ENCODE results near the gene TNNT1. TPM values are rescaled to one million over a fixed set of nuclear protein-coding genes. Genes with fewer than 3 reads are reported as not detected.

The TNNT1 gene
- polyA plus RNA-seq, 1 of the 3 experiments (the other 2 are of a cell fraction) = 39.5 TPM

DNA sequence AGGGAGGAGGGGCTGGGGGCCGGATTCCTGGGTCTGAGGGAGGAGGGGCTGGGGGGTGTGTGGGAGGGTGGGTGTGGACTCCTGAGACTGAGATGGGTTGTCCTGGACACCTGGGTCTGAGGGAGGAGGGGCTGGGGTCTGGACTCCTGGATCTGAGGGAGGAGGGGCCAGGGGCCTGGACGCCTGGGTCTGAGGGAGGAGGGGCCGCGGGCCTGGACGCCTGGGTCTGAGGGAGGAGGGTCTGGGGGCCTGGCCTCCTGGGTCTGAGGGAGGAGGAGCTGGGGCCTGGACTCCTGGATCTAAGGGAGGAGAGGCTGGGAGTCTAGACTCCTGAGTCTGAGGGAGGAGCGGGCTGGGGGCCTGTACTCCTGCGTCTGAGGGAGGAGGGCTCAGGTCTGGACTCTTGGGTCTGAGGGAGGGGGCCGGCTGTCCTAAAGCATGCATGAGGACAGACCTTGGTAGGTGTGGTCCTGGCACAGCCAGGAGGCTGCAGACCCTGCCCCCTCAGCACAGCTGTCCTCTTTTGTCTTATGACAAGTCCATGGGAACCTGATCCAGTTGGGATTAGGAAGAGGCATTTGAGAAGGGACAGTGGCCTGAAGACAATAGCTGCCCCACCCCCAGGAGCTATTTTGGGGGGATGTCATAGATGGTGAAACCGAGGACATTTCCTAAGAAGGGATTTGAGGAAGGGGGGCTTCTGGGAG lies 1.3 kb downstream of the TNNT1 start (continued):
- TF ChIP-seq REST (IDR thresholded peaks at IDR 0.05; ENCODE audit: low read depth, low read length) (no peak), CHD2 (IDR thresholded peaks at IDR 0.05; ENCODE audit: low read length, partially characterized antibody) (no peak), JUND (IDR thresholded peaks at IDR 0.05) (no peak), POLR2AphosphoS5 (IDR thresholded peaks at IDR 0.05; ENCODE audit: low read depth, low read length) (no peak)

- TF ChIP-seq IRF3 (IDR thresholded peaks at IDR 0.05; ENCODE audit: low read depth, low read length) (no peak), FOXM1 (IDR thresholded peaks at IDR 0.05; ENCODE audit: low read depth) (no peak), SMC3 (IDR thresholded peaks at IDR 0.05; ENCODE audit: low read depth, low read length) (no peak), USF1 (IDR thresholded peaks at IDR 0.05; ENCODE audit: borderline replicate concordance, low read depth) (no peak), USF2 (IDR thresholded peaks at IDR 0.05; ENCODE audit: borderline replicate concordance, low read depth, low read length) (no peak), REST (IDR thresholded peaks at IDR 0.05; ENCODE audit: low read depth, low read length) (no peak), GABPA (IDR thresholded peaks at IDR 0.05; ENCODE audit: low read depth) (no peak), NRF1 (IDR thresholded peaks at IDR 0.05; ENCODE audit: low read depth, low read length) (no peak), TAF1 (IDR thresholded peaks at IDR 0.05; ENCODE audit: borderline replicate concordance, low read depth, low read length) (no peak), CHD2 (IDR thresholded peaks at IDR 0.05; ENCODE audit: low read length, partially characterized antibody) (no peak)
- TF ChIP-seq, protein P1, sequence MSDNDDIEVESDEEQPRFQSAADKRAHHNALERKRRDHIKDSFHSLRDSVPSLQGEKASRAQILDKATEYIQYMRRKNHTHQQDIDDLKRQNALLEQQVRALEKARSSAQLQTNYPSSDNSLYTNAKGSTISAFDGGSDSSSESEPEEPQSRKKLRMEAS (IDR thresholded peaks at IDR 0.05; ENCODE audit: low read depth) = no peak
- peak; percentile 70 for DNase-seq
- Histone ChIP-seq H3K27me3 (ENCODE audit: insufficient read depth) (peaks cover 28% of the 10 kb centered on the region), H3K4me2 (no peak overlapping the region), H3K36me3 (replicated peaks in 1 of 2; ENCODE audit: control insufficient read depth in 1 of 2, insufficient read depth in 2 of 2, low read length in 1 of 2) (no peaks in the 10 kb centered on the region), H3K4me1 (ENCODE audit: control insufficient read depth in 1 of 2, insufficient read depth in 2 of 2, low read depth in 1 of 2, low read length in 1 of 2) (no peaks in the 10 kb centered on the region; a peak in 1 of 4 replicates), H3K27ac (ENCODE audit: low read depth in 2 of 2, low read length in 1 of 2) (no peak overlapping the region), H3K4me3 (ENCODE audit: low read depth in 2 of 2, low read length in 1 of 2) (peak overlapping the region; percentile 9 to 24; a peak in 3 of 4 replicates), H4K20me1 (ENCODE audit: insufficient read depth) (no peaks in the 10 kb centered on the region), H3F3A (replicated peaks; ENCODE audit: insufficient read depth) (no peaks in the 10 kb centered on the region), H2AFZ (ENCODE audit: low read depth) (no peak overlapping the region), H3K9ac (no peak overlapping the region), H3K9me3 (no peaks in the 10 kb centered on the region), H3K9me2 (no peaks in the 10 kb centered on the region), H3K79me2 (ENCODE audit: insufficient read depth) (no peaks in the 10 kb centered on the region)
- WGBS (ENCODE audit: low lambda C conversion rate) = 9% methylated on average over 9 of the region's 27 CpGs
- ChIA-PET POLR2A (no interaction called here), CTCF (interaction anchor here (0.7 to 9.7 kb wide), 9 partner anchors 10 to 276 kb away, joined by 3 to 116 read pairs (median 3); no protein-coding TSS in a partner anchor)
These were observed 2.2 kb downstream of the TNNT1 start for GRCh38 chr19:55146705-55147273.
